ENCODE data around the gene POU6F2.
"Not testable (repeated sequence)": the region's sequence is repeated elsewhere in the genome, so short reads cannot be mapped to it uniquely, and the experiment has no call there.

The POU6F2 gene

DNA sequence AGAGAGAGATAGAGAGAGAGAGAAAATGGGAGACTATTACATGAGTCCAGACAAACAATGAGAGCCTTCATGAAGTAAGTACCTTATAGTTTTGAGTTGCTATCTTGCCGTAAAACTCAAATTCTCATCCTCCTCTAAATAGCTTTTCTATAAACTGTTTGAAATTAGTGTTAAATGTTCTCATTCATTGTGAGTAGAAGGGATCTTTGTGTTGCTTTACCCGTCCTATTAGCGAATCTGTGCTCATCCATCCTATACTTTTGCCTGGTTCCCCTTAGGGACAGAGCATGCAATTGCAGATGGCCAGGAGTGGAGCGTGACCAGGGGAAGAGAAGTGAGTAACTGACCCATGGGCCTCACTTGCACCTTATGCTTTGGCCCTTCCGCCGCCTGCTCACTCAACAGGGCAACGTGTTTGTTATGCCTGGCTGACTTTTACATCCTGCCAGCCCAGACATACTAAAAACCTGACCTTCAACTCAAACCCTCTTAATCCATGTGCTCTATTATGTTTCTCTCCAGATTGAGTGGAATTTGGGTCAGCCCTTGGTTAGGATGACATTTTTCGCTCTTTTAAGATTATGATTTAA is 344.3 kb downstream of the POU6F2 start:
- H3K4me3 ChIP-seq (ENCODE audit: low read depth, low read length): no peak overlapping the region
- no peak for DNase-seq (ENCODE audit: low read depth)
- TF ChIP-seq, protein P1, sequence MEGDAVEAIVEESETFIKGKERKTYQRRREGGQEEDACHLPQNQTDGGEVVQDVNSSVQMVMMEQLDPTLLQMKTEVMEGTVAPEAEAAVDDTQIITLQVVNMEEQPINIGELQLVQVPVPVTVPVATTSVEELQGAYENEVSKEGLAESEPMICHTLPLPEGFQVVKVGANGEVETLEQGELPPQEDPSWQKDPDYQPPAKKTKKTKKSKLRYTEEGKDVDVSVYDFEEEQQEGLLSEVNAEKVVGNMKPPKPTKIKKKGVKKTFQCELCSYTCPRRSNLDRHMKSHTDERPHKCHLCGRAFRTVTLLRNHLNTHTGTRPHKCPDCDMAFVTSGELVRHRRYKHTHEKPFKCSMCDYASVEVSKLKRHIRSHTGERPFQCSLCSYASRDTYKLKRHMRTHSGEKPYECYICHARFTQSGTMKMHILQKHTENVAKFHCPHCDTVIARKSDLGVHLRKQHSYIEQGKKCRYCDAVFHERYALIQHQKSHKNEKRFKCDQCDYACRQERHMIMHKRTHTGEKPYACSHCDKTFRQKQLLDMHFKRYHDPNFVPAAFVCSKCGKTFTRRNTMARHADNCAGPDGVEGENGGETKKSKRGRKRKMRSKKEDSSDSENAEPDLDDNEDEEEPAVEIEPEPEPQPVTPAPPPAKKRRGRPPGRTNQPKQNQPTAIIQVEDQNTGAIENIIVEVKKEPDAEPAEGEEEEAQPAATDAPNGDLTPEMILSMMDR (IDR thresholded peaks at IDR 0.05; ENCODE audit: low read depth, low read length, missing control alignments): no peak

GRCh38 chr7:39324139-39324760 is 346.5 kb downstream of the POU6F2 start:
- no peak overlapping the region for H3K4me3 ChIP-seq (ENCODE audit: low read depth, low read length)
- TF ChIP-seq, protein P1 (IDR thresholded peaks at IDR 0.05; ENCODE audit: low read depth, low read length, missing control alignments): no peak
- DNase-seq (ENCODE audit: low read depth): no peak

GRCh38 chr7:39331607-39332006 is 353.9 kb downstream of the POU6F2 start:
- not testable (repeated sequence) for DNase-seq (ENCODE audit: low read depth)

GRCh38 chr7:39332142-39332541 is 354.4 kb downstream of the POU6F2 start:
- no peak for DNase-seq (ENCODE audit: low read depth)
- TF ChIP-seq, protein P1 (IDR thresholded peaks at IDR 0.05; ENCODE audit: low read depth, low read length, missing control alignments): no peak
- no peak overlapping the region for H3K4me3 ChIP-seq (ENCODE audit: low read depth, low read length)

More at GRCh38 chr7:39331607-39332006, 353.9 kb downstream of the POU6F2 start:
- not testable (repeated sequence) for H3K4me3 ChIP-seq (ENCODE audit: low read depth, low read length)

GRCh38 chr7:39333701-39334100 is 356.0 kb downstream of the POU6F2 start:
- H3K4me3 ChIP-seq (ENCODE audit: low read depth, low read length): no peak overlapping the region
- DNase-seq (ENCODE audit: low read depth): no peak
- TF ChIP-seq, protein P1 (IDR thresholded peaks at IDR 0.05; ENCODE audit: low read depth, low read length, missing control alignments): no peak

- no peak for DNase-seq (ENCODE audit: low read depth)
- H3K4me3 ChIP-seq (ENCODE audit: low read depth, low read length): no peak overlapping the region
- TF ChIP-seq, protein P1 (IDR thresholded peaks at IDR 0.05; ENCODE audit: low read depth, low read length, missing control alignments): no peak
Measured at GRCh38 chr7:39336442-39336841, 358.7 kb downstream of the POU6F2 start.

DNA sequence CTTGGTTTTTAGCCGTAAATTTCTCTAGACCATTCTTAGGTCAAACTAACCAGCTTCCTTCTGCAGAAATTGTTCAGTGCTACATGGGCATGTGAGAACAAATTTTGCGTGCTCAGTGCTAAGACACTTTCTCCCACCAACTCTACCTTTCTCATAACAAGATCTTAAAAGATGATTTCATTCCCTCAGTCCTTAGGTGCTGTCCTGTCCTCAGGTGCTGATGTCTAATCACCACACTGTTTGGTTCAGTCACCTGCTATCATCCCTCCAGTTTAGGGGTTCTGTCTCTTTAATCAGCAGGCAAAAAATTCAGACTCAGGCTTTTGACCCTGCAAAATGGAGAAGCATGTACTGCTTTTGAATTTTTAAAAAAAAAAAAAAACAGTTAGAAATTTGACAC is 361.0 kb downstream of the POU6F2 start:
- H3K4me3 ChIP-seq (ENCODE audit: low read depth, low read length): no peak overlapping the region
- TF ChIP-seq, protein P1 (IDR thresholded peaks at IDR 0.05; ENCODE audit: low read depth, low read length, missing control alignments): no peak
- no peak for DNase-seq (ENCODE audit: low read depth)
